Ovary (tissue), 3 donors: ENCODE measurements around the gene DDX20.

Source experiments
- CTCF ChIP-seq, 3 donors: fragments of 450-650 bp in 2 of 3; fragments of 200-600 bp in 1 of 3; IDR thresholded peaks; one replicate each; pipeline versions ENCODE4 v1.5.1 to v1.8.0; 2016 to 2022; ENCODE audit warnings: antibody characterized with exemption in 3 of 3, mild to moderate bottlenecking in 1 of 3
- EP300 ChIP-seq: sonication (generic); formaldehyde crosslinking; IDR thresholded peaks from one replicate; pipeline ENCODE4 v1.6.1; 2017; ENCODE audit warnings: antibody characterized with exemption
- POLR2A ChIP-seq: fragments of 450-650 bp; IDR thresholded peaks from one replicate; pipeline ENCODE4 v1.6.1; 2017; ENCODE audit warnings: antibody characterized with exemption, mild to moderate bottlenecking, moderate library complexity
- donor health status: DM: no; HTN: no; CAD: no.

GRCh38 chr1:111743679-111744101 lies 12.0 kb upstream of the DDX20 start:
- TF ChIP-seq EP300 (no peak), CTCF (IDR thresholded peaks at IDR 0.05) (no peak), POLR2A (no peak)
